Liver (tissue), 9 donors: Measurements from ENCODE around the gene EML1. TPM values are rescaled to one million over a fixed set of nuclear protein-coding genes. Genes with fewer than 3 reads are reported as not detected.

Experiments used
- DNase-seq: peaks from one replicate; pipeline ENCODE4 v3.0.0-alpha.2; 2017; ENCODE audit warnings: low spot score
- H3K27ac ChIP-seq, 2 donors: one replicate each; pipeline ENCODE4 v1.7.0; 2013; ENCODE audit warnings: inconsistent platforms in 2 of 2, low read length in 2 of 2, control low read depth in 1 of 2, low read depth in 1 of 2, mild to moderate bottlenecking in 1 of 2
- H3K27me3 ChIP-seq, 4 donors: one replicate each; pipeline versions ENCODE4 v1.6.1 to v1.7.0; 2013; ENCODE audit warnings: low read length in 3 of 4, inconsistent platforms in 1 of 4, mild to moderate bottlenecking in 1 of 4, moderate library complexity in 1 of 4; ENCODE audit not compliant: control insufficient read depth in 4 of 4, insufficient read depth in 4 of 4
- H3K36me3 ChIP-seq, 4 donors: one replicate each; pipeline versions ENCODE4 v1.6.1 to v1.7.0; 2013; ENCODE audit warnings: low read length in 3 of 4, mild to moderate bottlenecking in 3 of 4, low read depth in 1 of 4, moderate library complexity in 1 of 4; ENCODE audit not compliant: control insufficient read depth in 4 of 4, insufficient read depth in 3 of 4
- H3K4me1 ChIP-seq, 4 donors: one replicate each; pipeline versions ENCODE4 v1.6.1 to v1.7.0; 2013; ENCODE audit warnings: low read length in 3 of 4, mild to moderate bottlenecking in 3 of 4, moderate library complexity in 1 of 4; ENCODE audit not compliant: control insufficient read depth in 4 of 4, insufficient read depth in 4 of 4
- H3K4me3 ChIP-seq, 3 donors: one replicate each; pipeline versions ENCODE4 v1.6.1 to v1.7.0; 2013; ENCODE audit warnings: low read length in 3 of 3, control low read depth in 1 of 3, low read depth in 1 of 3, mild to moderate bottlenecking in 1 of 3
- H3K9ac ChIP-seq, 2 donors: one replicate each; pipeline ENCODE4 v1.7.0; 2013; ENCODE audit warnings: low read length in 2 of 2, mild to moderate bottlenecking in 2 of 2, moderate library complexity in 2 of 2, control low read depth in 1 of 2, low read depth in 1 of 2
- H3K9me3 ChIP-seq, 4 donors: one replicate each; pipeline versions ENCODE4 v1.6.1 to v1.7.0; 2013; ENCODE audit warnings: low read length in 3 of 4; ENCODE audit not compliant: control insufficient read depth in 4 of 4
- ATF3 ChIP-seq: IDR thresholded peaks from 2 replicates; pipeline ENCODE4 v1.6.1; 2016; ENCODE audit warnings: antibody characterized with exemption
- CTCF ChIP-seq: fragments of 150-350 bp; IDR thresholded peaks from 2 replicates; pipeline ENCODE4 v1.5.1; 2017; ENCODE audit warnings: improper control_type of control experiment, low read depth, low read length; ENCODE audit not compliant: missing input control
- EGR1 ChIP-seq, 2 donors: IDR thresholded peaks; 2 replicates each; pipeline ENCODE4 v1.6.1; 2016 to 2018; ENCODE audit warnings: antibody characterized with exemption in 2 of 2, low read depth in 2 of 2
- FOXA1 ChIP-seq: IDR thresholded peaks from 2 replicates; pipeline ENCODE4 v1.6.1; 2016; ENCODE audit warnings: antibody characterized with exemption
- FOXA2 ChIP-seq: IDR thresholded peaks from 2 replicates; pipeline ENCODE4 v1.6.1; 2016; ENCODE audit warnings: antibody characterized with exemption
- GABPA ChIP-seq, 2 donors: IDR thresholded peaks in 1 of 2; conservative IDR thresholded peaks in 1 of 2; 2 replicates each; pipeline ENCODE4 v1.6.1; 2016; ENCODE audit warnings: antibody characterized with exemption in 2 of 2, mild to moderate bottlenecking in 1 of 2, moderate library complexity in 1 of 2
- HNF4A ChIP-seq, 2 donors: conservative IDR thresholded peaks; 2 replicates each; pipeline ENCODE4 v1.6.1; 2016; ENCODE audit warnings: antibody characterized with exemption in 2 of 2, mild to moderate bottlenecking in 2 of 2
- HNF4G ChIP-seq: IDR thresholded peaks from 2 replicates; pipeline ENCODE4 v1.6.1; 2016; ENCODE audit warnings: antibody characterized with exemption
- JUND ChIP-seq, 2 donors: IDR thresholded peaks; 2 replicates each; pipeline ENCODE4 v1.6.1; 2016; ENCODE audit warnings: antibody characterized with exemption in 2 of 2
- MAX ChIP-seq: IDR thresholded peaks from 2 replicates; pipeline ENCODE4 v1.6.1; 2016; ENCODE audit warnings: antibody characterized with exemption
- NR2F2 ChIP-seq: IDR thresholded peaks from 2 replicates; pipeline ENCODE4 v1.6.1; 2016; ENCODE audit warnings: antibody characterized with exemption
- RAD21 ChIP-seq, 2 donors: IDR thresholded peaks; 2 replicates each; pipeline ENCODE4 v1.6.1; 2016; ENCODE audit warnings: antibody characterized with exemption in 2 of 2, mild to moderate bottlenecking in 2 of 2
- REST ChIP-seq: IDR thresholded peaks from 2 replicates; pipeline ENCODE4 v1.6.1; 2016; ENCODE audit warnings: antibody characterized with exemption, mild to moderate bottlenecking
- RXRA ChIP-seq, 2 donors: IDR thresholded peaks; 2 replicates each; pipeline ENCODE4 v1.6.1; 2017 to 2018; ENCODE audit warnings: antibody characterized with exemption in 2 of 2, mild to moderate bottlenecking in 1 of 2
- TAF1 ChIP-seq: conservative IDR thresholded peaks from 2 replicates; pipeline ENCODE4 v1.6.1; 2016; ENCODE audit warnings: antibody characterized with exemption, mild to moderate bottlenecking
- YY1 ChIP-seq: IDR thresholded peaks from 2 replicates; pipeline ENCODE4 v1.6.1; 2016; ENCODE audit warnings: antibody characterized with exemption, mild to moderate bottlenecking
- ZBTB33 ChIP-seq: IDR thresholded peaks from 2 replicates; pipeline ENCODE4 v1.6.1; 2016; ENCODE audit warnings: antibody characterized with exemption
- WGBS: extraction: QIAGEN DNeasy Blood & Tissue Kit; methylation state at CpG from one replicate; pipeline ENCODE4 v1.1.7; 2013; 5-methylcytosine and 5-hydroxymethylcytosine counted together
- polyA plus RNA-seq, 2 donors: library from polyadenylated mRNA; stranded (reverse) in 1 of 2; unstranded in 1 of 2; fragments of 200-250 nt in 1 of 2; fragments of >200 nt in 1 of 2; fragmentation: Nextera tagmentation in 1 of 2; extraction: Ambion mirVana in 1 of 2; gene quantifications; one replicate each; pipeline versions ENCODE4 v1.2.1 to v1.2.3, GENCODE V29; 2013 to 2015
- total RNA-seq, 2 donors: library from RNA; depleted of rRNA; stranded (reverse); fragments of >200 nt; gene quantifications; one replicate each; pipeline ENCODE4 v1.2.3, GENCODE V29; 2014
- donor health status: healthy.
- donor health status: healthy.
- donor health status: healthy.
- donor health status: healthy.
- donor health status: healthy.

Gene EML1
- total and polyA plus RNA-seq, 4 donors: 2.7 to 14.6 (median 4.6) TPM

GRCh38 chr14:99795046-99795445, 1.8 kb downstream of the EML1 start:
- TF ChIP-seq EGR1 (IDR thresholded peaks at IDR 0.05; ENCODE audit: low read depth in 2 of 2) (no peak), JUND (IDR thresholded peaks at IDR 0.05) (no peak), HNF4G (no peak), NR2F2 (no peak), ZBTB33 (no peak), REST (no peak), HNF4A (conservative IDR thresholded peaks at IDR 0.05) (no peak), MAX (no peak), RXRA (IDR thresholded peaks at IDR 0.05) (no peak), YY1 (no peak), RAD21 (IDR thresholded peaks at IDR 0.05) (no peak), GABPA (IDR thresholded peaks at IDR 0.05 in 1 of 2, conservative IDR thresholded peaks at IDR 0.05 in 1 of 2) (no peak), FOXA1 (no peak), ATF3 (no peak), FOXA2 (no peak), CTCF (no peak), TAF1 (no peak)
- DNase-seq: no peak
- Histone ChIP-seq H3K36me3 (no peaks in the 10 kb centered on the region), H3K4me1 (peaks cover 8 to 25% (median 15%) of the 10 kb centered on the region in 4 donors), H3K27me3 (no peaks in the 10 kb centered on the region), H3K4me3 (no peak overlapping the region), H3K9me3 (no peaks in the 10 kb centered on the region), H3K27ac (no peak overlapping the region), H3K9ac (no peak overlapping the region)
- 90% methylated on average over 4 of the region's 4 CpGs for WGBS

- no peak overlapping the region for H3K4me3 ChIP-seq
- H3K36me3 ChIP-seq: no peaks in the 10 kb centered on the region
- H3K4me1 ChIP-seq: peaks cover 3 to 6% (median 4%) of the 10 kb centered on the region in 4 donors
- H3K9ac ChIP-seq: no peak overlapping the region
- no peak for DNase-seq
- H3K27ac ChIP-seq: no peak overlapping the region
- H3K27me3 ChIP-seq: no peaks in the 10 kb centered on the region
- H3K9me3 ChIP-seq: no peaks in the 10 kb centered on the region
- TF ChIP-seq ZBTB33: no peak
- no peak for TF ChIP-seq REST
- TF ChIP-seq JUND (IDR thresholded peaks at IDR 0.05): no peak
- TF ChIP-seq EGR1 (IDR thresholded peaks at IDR 0.05; ENCODE audit: low read depth in 2 of 2): no peak
- no peak for TF ChIP-seq GABPA (IDR thresholded peaks at IDR 0.05 in 1 of 2, conservative IDR thresholded peaks at IDR 0.05 in 1 of 2)
- no peak for TF ChIP-seq MAX
- no peak for TF ChIP-seq FOXA2
- no peak for TF ChIP-seq HNF4G
- TF ChIP-seq RXRA (IDR thresholded peaks at IDR 0.05): no peak
- TF ChIP-seq NR2F2: no peak
- TF ChIP-seq RAD21 (IDR thresholded peaks at IDR 0.05): no peak
- TF ChIP-seq TAF1: no peak
These were observed 4.0 kb downstream of the EML1 start for GRCh38 chr14:99797231-99797630.
